Hepatocyte (in vitro differentiated cells): ENCODE results near the gene RICTOR. TPM values are rescaled to one million over a fixed set of nuclear protein-coding genes. Genes with fewer than 3 reads are reported as not detected.

Experiments
- DNase-seq: peaks from one replicate; pipeline ENCODE4 v3.0.0-alpha.2; 2016; ENCODE audit warnings: low spot score
- H2AFZ ChIP-seq: fragments of 200-600 bp; sonication (generic); 2 replicates; pipeline ENCODE4 v1.6.0; 2016; ENCODE audit warnings: antibody characterized with exemption, mild to moderate bottlenecking
- H3K27ac ChIP-seq: fragments of 200-600 bp; sonication (generic); 2 replicates; pipeline ENCODE4 v1.5.1; 2016; ENCODE audit warnings: mild to moderate bottlenecking
- H3K27me3 ChIP-seq: fragments of 200-600 bp; sonication (generic); 2 replicates; pipeline ENCODE4 v1.6.1; 2016
- H3K36me3 ChIP-seq: fragments of 200-600 bp; sonication (generic); replicated peaks from 2 replicates; pipeline ENCODE4 v1.5.1; 2016; ENCODE audit warnings: low read depth; ENCODE audit not compliant: insufficient read depth
- H3K4me1 ChIP-seq: fragments of 200-600 bp; sonication (generic); 2 replicates; pipeline ENCODE4 v1.5.1; 2016; ENCODE audit warnings: mild to moderate bottlenecking, moderate library complexity; ENCODE audit not compliant: insufficient read depth
- H3K4me2 ChIP-seq: fragments of 200-600 bp; sonication (generic); 2 replicates; pipeline ENCODE4 v1.6.0; 2016
- H3K4me3 ChIP-seq: fragments of 200-600 bp; sonication (generic); 2 replicates; pipeline ENCODE4 v1.5.1; 2016; ENCODE audit warnings: mild to moderate bottlenecking
- H3K79me2 ChIP-seq: fragments of 200-600 bp; sonication (generic); 2 replicates; pipeline ENCODE4 v1.6.0; 2017; ENCODE audit warnings: mild to moderate bottlenecking
- H3K9me2 ChIP-seq: fragments of 200-600 bp; sonication (generic); replicated peaks from 2 replicates; pipeline ENCODE4 v1.6.0; 2017; ENCODE audit warnings: mild to moderate bottlenecking; ENCODE audit not compliant: insufficient read depth
- H3K9me3 ChIP-seq: fragments of 200-600 bp; sonication (generic); 2 replicates; pipeline ENCODE4 v1.5.1; 2016; ENCODE audit warnings: low read depth, mild to moderate bottlenecking
- H4K20me1 ChIP-seq: fragments of 200-600 bp; sonication (generic); 2 replicates; pipeline ENCODE4 v1.6.0; 2016; ENCODE audit warnings: mild to moderate bottlenecking; ENCODE audit not compliant: insufficient read depth, poor library complexity, severe bottlenecking
- EZH2 ChIP-seq: fragments of 200-600 bp; sonication (generic); IDR thresholded peaks from 2 replicates; pipeline ENCODE4 v1.6.1; 2016; ENCODE audit warnings: antibody characterized with exemption, mild to moderate bottlenecking, borderline replicate concordance
- EZH2phosphoT487 ChIP-seq: fragments of 200-600 bp; sonication (generic); IDR thresholded peaks from one replicate; pipeline ENCODE4 v1.6.1; 2018; ENCODE audit warnings: antibody characterized with exemption, mild to moderate bottlenecking, low read depth, moderate library complexity; ENCODE audit not compliant: unreplicated experiment, severe bottlenecking
- WGBS: methylation state at CpG from one replicate; pipeline ENCODE4 v1.1.6; 2016; ENCODE audit warnings: low lambda C conversion rate; ENCODE audit errors: missing lambda C conversion rate; 5-methylcytosine and 5-hydroxymethylcytosine counted together
- polyA plus RNA-seq: library from polyadenylated mRNA; unstranded; fragments of >200 nt; fragmentation: Nextera tagmentation; extraction: Ambion mirVana; gene quantifications from 2 replicates; pipeline ENCODE4 v1.2.1, GENCODE V29; 2016
- total RNA-seq: library from RNA; depleted of rRNA; stranded (reverse); fragments of >200 nt; gene quantifications from 2 replicates; pipeline ENCODE4 v1.2.3, GENCODE V29; 2014
- TF ChIP-seq, protein P1 (sequence below): fragments of 200-600 bp; sonication (generic); IDR thresholded peaks from 2 replicates; pipeline ENCODE4 v1.5.1; 2016; ENCODE audit warnings: antibody characterized with exemption, mild to moderate bottlenecking; ENCODE audit not compliant: poor library complexity

The RICTOR gene
- total and polyA plus RNA-seq, 2 experiments from 2014 or later = 8.5 to 29.1 TPM

DNA sequence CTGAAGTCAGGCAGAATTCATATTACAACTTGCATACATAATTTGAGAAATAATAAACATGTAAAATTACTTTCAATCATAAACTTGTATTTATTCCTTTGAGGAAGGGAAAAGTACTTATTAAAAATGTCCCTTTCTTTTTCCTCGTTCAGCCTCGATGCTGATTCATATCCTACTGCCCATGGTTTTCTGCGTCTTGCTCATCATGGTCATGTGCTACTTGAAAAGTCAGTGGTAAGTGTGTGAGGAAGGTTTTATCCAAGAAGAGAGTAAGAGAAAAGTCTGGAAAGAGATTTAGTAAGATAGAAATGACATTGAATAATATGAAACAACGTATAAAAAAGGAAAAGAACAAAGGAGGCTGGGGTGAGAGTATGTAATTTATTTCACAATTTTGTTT, 142.5 kb downstream of the RICTOR start:
- Histone ChIP-seq H3K4me1 (no peaks in the 10 kb centered on the region), H3K79me2 (no peaks in the 10 kb centered on the region), H4K20me1 (no peaks in the 10 kb centered on the region), H3K9me3 (no peaks in the 10 kb centered on the region), H3K27ac (no peak overlapping the region), H3K27me3 (no peaks in the 10 kb centered on the region), H3K9me2 (no peaks in the 10 kb centered on the region), H3K4me2 (no peak overlapping the region), H2AFZ (no peak overlapping the region), H3K4me3 (no peak overlapping the region), H3K36me3 (no peaks in the 10 kb centered on the region)
- TF ChIP-seq, protein P1, sequence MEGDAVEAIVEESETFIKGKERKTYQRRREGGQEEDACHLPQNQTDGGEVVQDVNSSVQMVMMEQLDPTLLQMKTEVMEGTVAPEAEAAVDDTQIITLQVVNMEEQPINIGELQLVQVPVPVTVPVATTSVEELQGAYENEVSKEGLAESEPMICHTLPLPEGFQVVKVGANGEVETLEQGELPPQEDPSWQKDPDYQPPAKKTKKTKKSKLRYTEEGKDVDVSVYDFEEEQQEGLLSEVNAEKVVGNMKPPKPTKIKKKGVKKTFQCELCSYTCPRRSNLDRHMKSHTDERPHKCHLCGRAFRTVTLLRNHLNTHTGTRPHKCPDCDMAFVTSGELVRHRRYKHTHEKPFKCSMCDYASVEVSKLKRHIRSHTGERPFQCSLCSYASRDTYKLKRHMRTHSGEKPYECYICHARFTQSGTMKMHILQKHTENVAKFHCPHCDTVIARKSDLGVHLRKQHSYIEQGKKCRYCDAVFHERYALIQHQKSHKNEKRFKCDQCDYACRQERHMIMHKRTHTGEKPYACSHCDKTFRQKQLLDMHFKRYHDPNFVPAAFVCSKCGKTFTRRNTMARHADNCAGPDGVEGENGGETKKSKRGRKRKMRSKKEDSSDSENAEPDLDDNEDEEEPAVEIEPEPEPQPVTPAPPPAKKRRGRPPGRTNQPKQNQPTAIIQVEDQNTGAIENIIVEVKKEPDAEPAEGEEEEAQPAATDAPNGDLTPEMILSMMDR = no peak
- WGBS = 98% methylated on average over 4 of the region's 4 CpGs
- DNase-seq = no peak

DNA sequence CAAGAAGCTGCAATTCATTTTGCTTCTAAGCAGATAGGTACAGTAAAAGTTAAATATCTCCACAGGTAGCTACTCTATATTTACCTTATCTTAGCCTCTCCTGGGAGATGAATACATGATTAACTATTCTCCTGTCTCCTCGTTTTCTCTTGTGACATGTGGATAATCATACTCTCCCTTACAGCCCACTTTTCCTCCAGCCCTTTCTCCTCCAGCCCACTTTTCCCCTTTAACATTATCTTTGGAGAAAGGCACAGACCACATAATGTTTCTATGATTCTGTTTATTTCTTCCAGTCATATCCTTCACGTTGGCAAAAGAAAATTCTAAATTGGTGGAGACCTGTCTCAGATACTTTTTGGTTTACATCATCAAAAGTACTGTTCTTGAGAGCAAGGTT, 144.4 kb downstream of the RICTOR start:
- Histone ChIP-seq H3K4me3 (no peak overlapping the region), H3K4me2 (no peak overlapping the region), H3K79me2 (no peaks in the 10 kb centered on the region), H3K27ac (no peak overlapping the region), H3K4me1 (peaks cover 5% of the 10 kb centered on the region), H3K27me3 (no peaks in the 10 kb centered on the region), H4K20me1 (no peaks in the 10 kb centered on the region), H3K36me3 (no peaks in the 10 kb centered on the region), H2AFZ (no peak overlapping the region), H3K9me3 (no peaks in the 10 kb centered on the region), H3K9me2 (no peaks in the 10 kb centered on the region)
- WGBS = 57% methylated on average over 2 of the region's 2 CpGs
- no peak for DNase-seq
- TF ChIP-seq EZH2phosphoT487 (no peak), EZH2 (no peak)
- TF ChIP-seq, protein P1 = no peak

DNA sequence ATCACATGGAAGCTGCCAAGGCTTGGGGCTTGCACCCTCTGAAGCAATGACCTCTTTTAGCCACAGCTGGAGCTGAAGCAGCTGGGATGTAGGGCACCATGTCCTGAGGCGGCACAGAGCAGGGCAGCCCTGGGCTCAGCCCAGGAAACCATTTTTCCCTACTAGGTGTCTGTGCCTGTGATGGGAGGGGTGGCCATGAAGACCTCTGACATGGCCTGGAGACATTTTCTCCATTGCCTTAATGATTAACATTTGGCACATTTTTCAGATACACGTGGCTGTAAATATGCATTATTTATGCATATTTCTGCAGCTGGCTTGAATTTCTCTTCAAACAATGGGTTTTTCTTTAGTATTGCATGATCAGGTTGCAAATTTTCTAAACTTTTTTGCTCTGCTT, 146.7 kb downstream of the RICTOR start:
- TF ChIP-seq, protein P1 = no peak
- TF ChIP-seq EZH2 = no peak
- no peak for TF ChIP-seq EZH2phosphoT487
- H3K9me3 ChIP-seq = no peaks in the 10 kb centered on the region
- no peak overlapping the region for H3K4me2 ChIP-seq
- no peak for DNase-seq
- H3K36me3 ChIP-seq = no peaks in the 10 kb centered on the region
- H4K20me1 ChIP-seq = no peaks in the 10 kb centered on the region
- no peak overlapping the region for H2AFZ ChIP-seq
- no peaks in the 10 kb centered on the region for H3K79me2 ChIP-seq
- no peak overlapping the region for H3K4me3 ChIP-seq
- H3K9me2 ChIP-seq = no peaks in the 10 kb centered on the region
- H3K27me3 ChIP-seq = no peaks in the 10 kb centered on the region
- 92% methylated on average over 2 of the region's 2 CpGs for WGBS
- no peak overlapping the region for H3K27ac ChIP-seq
- peaks cover 5% of the 10 kb centered on the region for H3K4me1 ChIP-seq

DNA sequence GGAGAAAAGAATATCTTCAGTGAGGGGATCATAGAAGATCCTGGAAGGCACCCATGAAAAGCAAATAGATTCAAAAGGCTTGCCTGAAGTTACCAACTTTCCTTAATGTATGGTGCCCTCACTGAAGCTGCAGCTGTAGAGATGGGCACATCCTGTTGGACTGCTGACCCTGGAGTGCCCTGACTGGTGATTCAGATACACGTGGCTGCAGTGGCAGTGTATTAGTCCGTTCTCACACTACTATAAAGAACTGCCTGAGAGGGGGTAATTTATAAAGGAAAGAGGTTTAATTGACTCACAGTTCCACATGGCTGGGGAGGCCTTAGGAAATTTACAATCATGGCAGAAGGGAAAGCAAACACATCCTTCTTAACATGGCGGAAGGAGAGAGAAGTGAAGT, 148.1 kb downstream of the RICTOR start:
- Histone ChIP-seq H3K4me3 (no peak overlapping the region), H3K79me2 (no peaks in the 10 kb centered on the region), H3K27me3 (no peaks in the 10 kb centered on the region), H3K9me3 (no peaks in the 10 kb centered on the region), H4K20me1 (no peaks in the 10 kb centered on the region), H3K36me3 (no peaks in the 10 kb centered on the region), H3K27ac (no peak overlapping the region), H3K9me2 (no peaks in the 10 kb centered on the region), H3K4me2 (no peak overlapping the region), H2AFZ (no peak overlapping the region), H3K4me1 (peaks cover 5% of the 10 kb centered on the region)
- no peak for DNase-seq
- WGBS = 89% methylated on average over 3 of the region's 3 CpGs
- TF ChIP-seq EZH2 = no peak
